ENCODE data around the gene RRM2. TPM values are rescaled to one million over a fixed set of nuclear protein-coding genes. Genes with fewer than 3 reads are reported as not detected.

The RRM2 gene
- total RNA-seq, 1 donor from 2014 or later, result 374 TPM

GRCh38 chr2:10125842-10126631, 3.5 kb downstream of the RRM2 start:
- Mint-ChIP-seq H3K4me1 (ENCODE audit: low read depth) (peaks cover 60% of the 10 kb centered on the region), H3K9me3 (no peaks in the 10 kb centered on the region), H3K27me3 (ENCODE audit: low read depth) (no peaks in the 10 kb centered on the region), H3K4me3 (ENCODE audit: low read depth) (peak overlapping the region; percentile 97), H3K36me3 (ENCODE audit: low read depth) (peaks cover 87% of the 10 kb centered on the region), H3K27ac (peak overlapping the region; percentile 80)
- no peak for DNase-seq (ENCODE audit: low spot score)
- intact Hi-C loops (cut with micrococcal nuclease), result loop anchor here (1.0 to 2.0 kb wide), 2 partner anchors 45 to 202 kb away; partner anchors contain the start of gene CYS1

- intact Hi-C loops (cut with micrococcal nuclease), result no loop called here
- H3K36me3 Mint-ChIP-seq (ENCODE audit: low read depth), result peaks cover 87% of the 10 kb centered on the region
- H3K4me3 Mint-ChIP-seq (ENCODE audit: low read depth), result peak overlapping the region; percentile 41
- no peaks in the 10 kb centered on the region for H3K27me3 Mint-ChIP-seq (ENCODE audit: low read depth)
- peaks cover 56% of the 10 kb centered on the region for H3K4me1 Mint-ChIP-seq (ENCODE audit: low read depth)
- H3K9me3 Mint-ChIP-seq, result no peaks in the 10 kb centered on the region
- H3K27ac Mint-ChIP-seq, result peak overlapping the region; percentile 13
- no peak for DNase-seq (ENCODE audit: low spot score)
Measured at GRCh38 chr2:10126632-10127026, 4.1 kb downstream of the RRM2 start.

- H3K27ac Mint-ChIP-seq, result peak overlapping the region; percentile 73
- no peaks in the 10 kb centered on the region for H3K27me3 Mint-ChIP-seq (ENCODE audit: low read depth)
- intact Hi-C loops (cut with micrococcal nuclease), result no loop called here
- H3K4me3 Mint-ChIP-seq (ENCODE audit: low read depth), result peak overlapping the region; percentile 62
- no peaks in the 10 kb centered on the region for H3K9me3 Mint-ChIP-seq
- peaks cover 94% of the 10 kb centered on the region for H3K36me3 Mint-ChIP-seq (ENCODE audit: low read depth)
- H3K4me1 Mint-ChIP-seq (ENCODE audit: low read depth), result peaks cover 60% of the 10 kb centered on the region
- DNase-seq (ENCODE audit: low spot score), result no peak
Measured at GRCh38 chr2:10128420-10128819, 5.9 kb downstream of the RRM2 start.

- DNase-seq (ENCODE audit: low spot score), result no peak
- H3K4me1 Mint-ChIP-seq (ENCODE audit: low read depth), result peaks cover 54% of the 10 kb centered on the region
- H3K27me3 Mint-ChIP-seq (ENCODE audit: low read depth), result no peaks in the 10 kb centered on the region
- H3K9me3 Mint-ChIP-seq, result no peaks in the 10 kb centered on the region
- intact Hi-C loops (cut with micrococcal nuclease), result no loop called here
- peaks cover 88% of the 10 kb centered on the region for H3K36me3 Mint-ChIP-seq (ENCODE audit: low read depth)
- H3K27ac Mint-ChIP-seq, result no peak overlapping the region
- no peak overlapping the region for H3K4me3 Mint-ChIP-seq (ENCODE audit: low read depth)
Measured at GRCh38 chr2:10129490-10129889, 7.0 kb downstream of the RRM2 start.

GRCh38 chr2:10132043-10132575, 9.6 kb downstream of the RRM2 start:
- Mint-ChIP-seq H3K9me3 (no peaks in the 10 kb centered on the region), H3K27ac (peak overlapping the region; percentile 14), H3K36me3 (ENCODE audit: low read depth) (peaks cover 71% of the 10 kb centered on the region), H3K27me3 (ENCODE audit: low read depth) (no peaks in the 10 kb centered on the region), H3K4me1 (ENCODE audit: low read depth) (peaks cover 32% of the 10 kb centered on the region), H3K4me3 (ENCODE audit: low read depth) (no peak overlapping the region)
- intact Hi-C loops (cut with micrococcal nuclease), result no loop called here
- DNase-seq (ENCODE audit: low spot score), result no peak

- Mint-ChIP-seq H3K27ac (peak overlapping the region; percentile 14), H3K4me1 (ENCODE audit: low read depth) (peaks cover 31% of the 10 kb centered on the region), H3K9me3 (no peaks in the 10 kb centered on the region), H3K36me3 (ENCODE audit: low read depth) (peaks cover 66% of the 10 kb centered on the region), H3K4me3 (ENCODE audit: low read depth) (no peak overlapping the region), H3K27me3 (ENCODE audit: low read depth) (no peaks in the 10 kb centered on the region)
- intact Hi-C loops (cut with micrococcal nuclease), result no loop called here
- DNase-seq (ENCODE audit: low spot score), result no peak
Measured at GRCh38 chr2:10132596-10132995, 10.1 kb downstream of the RRM2 start.

- Mint-ChIP-seq H3K36me3 (ENCODE audit: low read depth) (peaks cover 61% of the 10 kb centered on the region), H3K27ac (no peak overlapping the region), H3K27me3 (ENCODE audit: low read depth) (no peaks in the 10 kb centered on the region), H3K4me1 (ENCODE audit: low read depth) (peaks cover 28% of the 10 kb centered on the region), H3K9me3 (no peaks in the 10 kb centered on the region), H3K4me3 (ENCODE audit: low read depth) (no peak overlapping the region)
- DNase-seq (ENCODE audit: low spot score), result no peak
- intact Hi-C loops (cut with micrococcal nuclease), result no loop called here
Measured at GRCh38 chr2:10132996-10133647, 10.6 kb downstream of the RRM2 start.

GRCh38 chr2:10135296-10136089, 13.0 kb downstream of the RRM2 start:
- H3K36me3 Mint-ChIP-seq (ENCODE audit: low read depth), result peaks cover 46% of the 10 kb centered on the region
- H3K27ac Mint-ChIP-seq, result peak overlapping the region; percentile 12
- DNase-seq (ENCODE audit: low spot score), result no peak
- H3K4me3 Mint-ChIP-seq (ENCODE audit: low read depth), result no peak overlapping the region
- H3K9me3 Mint-ChIP-seq, result no peaks in the 10 kb centered on the region
- H3K4me1 Mint-ChIP-seq (ENCODE audit: low read depth), result peaks cover 14% of the 10 kb centered on the region
- intact Hi-C loops (cut with micrococcal nuclease), result no loop called here
- no peaks in the 10 kb centered on the region for H3K27me3 Mint-ChIP-seq (ENCODE audit: low read depth)

- H3K9me3 Mint-ChIP-seq, result no peaks in the 10 kb centered on the region
- no peak overlapping the region for H3K27ac Mint-ChIP-seq
- H3K27me3 Mint-ChIP-seq (ENCODE audit: low read depth), result no peaks in the 10 kb centered on the region
- peaks cover 40% of the 10 kb centered on the region for H3K36me3 Mint-ChIP-seq (ENCODE audit: low read depth)
- no peak overlapping the region for H3K4me3 Mint-ChIP-seq (ENCODE audit: low read depth)
- peaks cover 17% of the 10 kb centered on the region for H3K4me1 Mint-ChIP-seq (ENCODE audit: low read depth)
- DNase-seq (ENCODE audit: low spot score), result no peak
- intact Hi-C loops (cut with micrococcal nuclease), result no loop called here
Measured at GRCh38 chr2:10136101-10136934, 13.8 kb downstream of the RRM2 start.

GRCh38 chr2:10137053-10137843, 14.7 kb downstream of the RRM2 start:
- peaks cover 22% of the 10 kb centered on the region for H3K4me1 Mint-ChIP-seq (ENCODE audit: low read depth)
- intact Hi-C loops (cut with micrococcal nuclease), result no loop called here

GRCh38 chr2:10139536-10139935, 17.0 kb downstream of the RRM2 start:
- H3K36me3 Mint-ChIP-seq (ENCODE audit: low read depth), result peaks cover 48% of the 10 kb centered on the region
- intact Hi-C loops (cut with micrococcal nuclease), result no loop called here
- H3K27ac Mint-ChIP-seq, result peak overlapping the region; percentile 38
- H3K4me1 Mint-ChIP-seq (ENCODE audit: low read depth), result peaks cover 22% of the 10 kb centered on the region
- no peak overlapping the region for H3K4me3 Mint-ChIP-seq (ENCODE audit: low read depth)
- no peaks in the 10 kb centered on the region for H3K27me3 Mint-ChIP-seq (ENCODE audit: low read depth)
- DNase-seq (ENCODE audit: low spot score), result no peak
- H3K9me3 Mint-ChIP-seq, result no peaks in the 10 kb centered on the region

More at GRCh38 chr2:10137053-10137843, 14.7 kb downstream of the RRM2 start:
- Mint-ChIP-seq H3K27ac (peak overlapping the region; percentile 12), H3K27me3 (ENCODE audit: low read depth) (no peaks in the 10 kb centered on the region), H3K9me3 (no peaks in the 10 kb centered on the region), H3K36me3 (ENCODE audit: low read depth) (peaks cover 41% of the 10 kb centered on the region), H3K4me3 (ENCODE audit: low read depth) (no peak overlapping the region)
- DNase-seq (ENCODE audit: low spot score), result no peak
